WTC11 (cell line): ENCODE data around the gene METRN.

Source experiments
- CREM ChIP-seq: sonication (generic); formaldehyde crosslinking; IDR thresholded peaks from 2 replicates; pipeline ENCODE4 v1.8.1; 2022; ENCODE audit warnings: mild to moderate bottlenecking, missing genetic modification reagents, moderate library complexity
- ESRRA ChIP-seq: sonication (generic); formaldehyde crosslinking; IDR thresholded peaks from 2 replicates; pipeline ENCODE4 v1.8.1; 2022; ENCODE audit warnings: mild to moderate bottlenecking, missing genetic modification reagents, borderline replicate concordance
- MAX ChIP-seq: sonication (generic); formaldehyde crosslinking; IDR thresholded peaks from 2 replicates; pipeline ENCODE4 v1.8.0; 2022; ENCODE audit warnings: mild to moderate bottlenecking, missing genetic modification reagents
- NFE2L1 ChIP-seq: sonication (generic); formaldehyde crosslinking; IDR thresholded peaks from 2 replicates; pipeline ENCODE4 v1.8.1; 2023; ENCODE audit warnings: missing genetic modification reagents
- TP53 ChIP-seq: sonication (generic); formaldehyde crosslinking; IDR thresholded peaks from 2 replicates; pipeline ENCODE4 v1.8.1; 2023; ENCODE audit warnings: mild to moderate bottlenecking, missing genetic modification reagents
- ZBTB21 ChIP-seq: sonication (generic); formaldehyde crosslinking; IDR thresholded peaks from 2 replicates; pipeline ENCODE4 v1.8.1; 2023; ENCODE audit warnings: mild to moderate bottlenecking, missing genetic modification reagents, borderline replicate concordance
- TF ChIP-seq, protein P1 (sequence below): fragments of 200-600 bp; IDR thresholded peaks from 2 replicates; pipeline ENCODE4 v1.8.0; 2022; ENCODE audit warnings: antibody characterized with exemption
- TF ChIP-seq, protein P2 (sequence below): fragments of 250-450 bp; sonication (Bioruptor Pico); conservative IDR thresholded peaks from 2 replicates; pipeline ENCODE4 v1.9.0; 2021; ENCODE audit warnings: mild to moderate bottlenecking

DNA sequence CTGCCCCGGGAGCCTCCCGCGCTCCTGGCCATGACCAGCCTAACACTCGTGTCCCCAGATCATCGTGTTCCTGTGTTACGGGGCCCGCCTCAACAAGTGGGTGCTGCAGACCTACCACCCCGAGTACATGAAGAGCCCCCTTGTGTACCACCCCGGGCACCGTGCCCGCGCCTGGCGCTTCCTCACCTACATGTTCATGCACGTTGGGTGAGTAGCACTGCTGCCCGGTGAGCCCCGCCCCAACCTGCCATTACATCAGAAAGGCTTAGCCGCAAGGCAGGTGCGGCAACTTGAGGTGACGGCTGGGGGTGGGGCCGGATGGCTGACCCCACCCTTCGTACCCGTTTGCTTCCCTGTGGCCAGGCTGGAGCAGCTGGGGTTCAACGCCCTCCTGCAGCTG, 38.0 kb upstream of the METRN start:
- TF ChIP-seq, protein P1, sequence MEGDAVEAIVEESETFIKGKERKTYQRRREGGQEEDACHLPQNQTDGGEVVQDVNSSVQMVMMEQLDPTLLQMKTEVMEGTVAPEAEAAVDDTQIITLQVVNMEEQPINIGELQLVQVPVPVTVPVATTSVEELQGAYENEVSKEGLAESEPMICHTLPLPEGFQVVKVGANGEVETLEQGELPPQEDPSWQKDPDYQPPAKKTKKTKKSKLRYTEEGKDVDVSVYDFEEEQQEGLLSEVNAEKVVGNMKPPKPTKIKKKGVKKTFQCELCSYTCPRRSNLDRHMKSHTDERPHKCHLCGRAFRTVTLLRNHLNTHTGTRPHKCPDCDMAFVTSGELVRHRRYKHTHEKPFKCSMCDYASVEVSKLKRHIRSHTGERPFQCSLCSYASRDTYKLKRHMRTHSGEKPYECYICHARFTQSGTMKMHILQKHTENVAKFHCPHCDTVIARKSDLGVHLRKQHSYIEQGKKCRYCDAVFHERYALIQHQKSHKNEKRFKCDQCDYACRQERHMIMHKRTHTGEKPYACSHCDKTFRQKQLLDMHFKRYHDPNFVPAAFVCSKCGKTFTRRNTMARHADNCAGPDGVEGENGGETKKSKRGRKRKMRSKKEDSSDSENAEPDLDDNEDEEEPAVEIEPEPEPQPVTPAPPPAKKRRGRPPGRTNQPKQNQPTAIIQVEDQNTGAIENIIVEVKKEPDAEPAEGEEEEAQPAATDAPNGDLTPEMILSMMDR = no peak
- TF ChIP-seq ZBTB21 (CRISPR knock-in tag) (no peak), ESRRA (no peak), MAX (CRISPR knock-in tag) (no peak), NFE2L1 (CRISPR knock-in tag) (no peak), TP53 (CRISPR knock-in tag) (no peak), CREM (CRISPR knock-in tag) (no peak)
- TF ChIP-seq, protein P2, sequence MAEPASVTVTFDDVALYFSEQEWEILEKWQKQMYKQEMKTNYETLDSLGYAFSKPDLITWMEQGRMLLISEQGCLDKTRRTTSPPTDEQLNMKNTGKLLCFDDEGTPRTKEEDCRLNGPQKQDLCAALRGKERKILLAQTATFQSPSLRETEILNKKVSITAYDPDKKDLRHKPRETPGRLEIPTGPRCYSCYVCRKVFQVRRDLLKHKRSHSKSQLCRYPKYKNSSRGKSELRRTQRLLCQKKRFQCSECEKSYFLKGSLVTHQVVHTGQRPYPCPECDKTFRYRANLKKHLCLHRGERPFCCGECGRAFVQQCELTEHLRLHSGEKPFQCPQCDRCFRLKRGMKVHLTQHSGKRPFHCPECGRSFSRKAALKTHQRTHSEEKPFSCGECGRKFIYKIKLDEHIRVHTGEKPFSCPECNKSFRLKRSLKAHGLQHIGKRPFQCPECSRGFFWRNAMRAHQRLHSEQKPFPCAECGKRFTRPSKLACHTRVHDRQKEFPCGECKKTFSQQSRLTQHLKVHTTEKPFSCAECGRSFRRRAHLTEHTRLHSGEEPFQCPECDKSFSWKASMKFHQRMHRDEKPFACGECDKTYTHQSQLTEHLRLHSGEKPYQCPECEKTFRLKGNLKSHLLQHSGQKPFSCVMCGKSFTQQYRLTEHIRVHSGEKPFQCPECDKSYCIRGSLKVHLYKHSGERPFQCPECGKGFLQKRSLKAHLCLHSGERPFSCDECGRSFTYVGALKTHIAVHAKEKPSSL = no peak
